ENCODE results near the gene ZNF485. TPM values are rescaled to one million over a fixed set of nuclear protein-coding genes. Genes with fewer than 3 reads are reported as not detected.
A peak's percentile ranks its signal among the peaks of the same experiment; 100 is the strongest.
"Not testable (repeated sequence)": the region's sequence is repeated elsewhere in the genome, so short reads cannot be mapped to it uniquely, and the experiment has no call there.

The ZNF485 gene
- total and polyA plus RNA-seq, 3 experiments from 2014 or later = 5.4 to 7.6 (median 5.5) TPM

GRCh38 chr10:43574906-43575305 is 31.3 kb upstream of the ZNF485 start:
- CTCF ChIA-PET = interaction anchor here (1.4 kb wide), 2 partner anchors 115 to 118 kb away, joined by 3 read pairs; no protein-coding TSS in a partner anchor
- Histone ChIP-seq H3K4me1 (ENCODE audit: insufficient read depth, low read length) (peaks cover 29% of the 10 kb centered on the region), H3K27ac (ENCODE audit: low read depth, low read length) (no peak overlapping the region), H3K36me3 (ENCODE audit: insufficient read depth, low read length) (no peaks in the 10 kb centered on the region), H3K4me3 (ENCODE audit: low read length) (peak overlapping the region; percentile 63), H3K9me3 (ENCODE audit: low read length) (no peaks in the 10 kb centered on the region), H3K27me3 (ENCODE audit: insufficient read depth, low read length, poor library complexity, severe bottlenecking) (no peaks in the 10 kb centered on the region)
- POLR2A ChIA-PET = interaction anchor here (0.8 to 1.7 kb wide), 3 partner anchors 32 to 121 kb away, joined by 3 to 6 read pairs (median 5); partner anchors contain the start of genes ZNF32 and ZNF485
- H3K27ac Mint-ChIP-seq = peak overlapping the region; percentile 86 to 98 (median 90)
- peak overlapping the region; percentile 85 to 94 (median 88) for H3K4me3 Mint-ChIP-seq
- peaks cover 2 to 8% (median 3%) of the 10 kb centered on the region in 3 donors for H3K36me3 Mint-ChIP-seq
- peaks cover 51 to 68% (median 63%) of the 10 kb centered on the region in 3 donors for H3K4me1 Mint-ChIP-seq
- no peaks in the 10 kb centered on the region for H3K27me3 Mint-ChIP-seq
- H3K9me3 Mint-ChIP-seq = peaks cover 0 to 10% (median 0%) of the 10 kb centered on the region in 5 donors
- no peak for DNase-seq

- H3K9me3 ChIP-seq (ENCODE audit: low read length) = no peaks in the 10 kb centered on the region
- Mint-ChIP-seq H3K4me1 (peaks cover 44 to 60% (median 55%) of the 10 kb centered on the region in 3 donors), H3K9me3 (peaks cover 0 to 10% (median 0%) of the 10 kb centered on the region in 5 donors), H3K4me3 (peak overlapping the region; percentile 70 to 88 (median 86)), H3K27me3 (peaks cover 0 to 1% of the 10 kb centered on the region in 2 donors), H3K36me3 (peaks cover 2 to 8% (median 3%) of the 10 kb centered on the region in 3 donors), H3K27ac (peak overlapping the region; percentile 89 to 98 (median 93))
- H3K4me1 ChIP-seq (ENCODE audit: insufficient read depth, low read length) = peaks cover 29% of the 10 kb centered on the region
- H3K27me3 ChIP-seq (ENCODE audit: insufficient read depth, low read length, poor library complexity, severe bottlenecking) = no peaks in the 10 kb centered on the region
- no peak for DNase-seq
- ChIA-PET POLR2A (no interaction called here), CTCF (interaction anchor here (1.0 to 1.4 kb wide), 2 partner anchors 73 to 113 kb away, joined by 3 read pairs; partner anchors contain the start of gene ZNF32)
- no peak overlapping the region for H3K27ac ChIP-seq (ENCODE audit: low read depth, low read length)
- H3K4me3 ChIP-seq (ENCODE audit: low read length) = peak overlapping the region; percentile 38
- H3K36me3 ChIP-seq (ENCODE audit: insufficient read depth, low read length) = no peaks in the 10 kb centered on the region
These were observed 30.2 kb upstream of the ZNF485 start for GRCh38 chr10:43576062-43576461.

GRCh38 chr10:43576580-43576979 is 29.7 kb upstream of the ZNF485 start:
- no peak overlapping the region for H3K4me3 ChIP-seq (ENCODE audit: low read length)
- no peaks in the 10 kb centered on the region for H3K36me3 ChIP-seq (ENCODE audit: insufficient read depth, low read length)
- H3K9me3 ChIP-seq (ENCODE audit: low read length) = no peaks in the 10 kb centered on the region
- Mint-ChIP-seq H3K4me1 (peaks cover 40 to 55% (median 50%) of the 10 kb centered on the region in 3 donors), H3K36me3 (peaks cover 2 to 10% (median 3%) of the 10 kb centered on the region in 3 donors), H3K9me3 (peaks cover 0 to 10% (median 0%) of the 10 kb centered on the region in 5 donors), H3K27ac (peak overlapping the region in 7 of 8 donors; percentile 72 to 98 (median 91)), H3K4me3 (peak overlapping the region; percentile 27 to 88 (median 85)), H3K27me3 (peaks cover 0 to 1% of the 10 kb centered on the region in 2 donors)
- ChIA-PET CTCF (interaction anchor here (1.0 kb wide), 1 partner anchor 72 kb away, joined by 3 read pairs; the partner anchor contains the start of gene ZNF32), POLR2A (no interaction called here)
- no peak overlapping the region for H3K27ac ChIP-seq (ENCODE audit: low read depth, low read length)
- H3K4me1 ChIP-seq (ENCODE audit: insufficient read depth, low read length) = peaks cover 29% of the 10 kb centered on the region
- DNase-seq = no peak
- H3K27me3 ChIP-seq (ENCODE audit: insufficient read depth, low read length, poor library complexity, severe bottlenecking) = no peaks in the 10 kb centered on the region

GRCh38 chr10:43584051-43584450 is 22.2 kb upstream of the ZNF485 start:
- H3K9me3 ChIP-seq (ENCODE audit: low read length) = no peaks in the 10 kb centered on the region
- no peak overlapping the region for H3K27ac Mint-ChIP-seq
- H3K4me3 Mint-ChIP-seq = no peak overlapping the region
- no peaks in the 10 kb centered on the region for H3K9me3 Mint-ChIP-seq
- ChIA-PET CTCF (no interaction called here), POLR2A (no interaction called here)
- no peaks in the 10 kb centered on the region for H3K4me1 ChIP-seq (ENCODE audit: insufficient read depth, low read length)
- no peak overlapping the region for H3K4me3 ChIP-seq (ENCODE audit: low read length)
- peaks cover 0 to 11% (median 0%) of the 10 kb centered on the region in 3 donors for H3K36me3 Mint-ChIP-seq
- peaks cover 0 to 2% (median 0%) of the 10 kb centered on the region in 3 donors for H3K4me1 Mint-ChIP-seq
- DNase-seq = no peak
- no peaks in the 10 kb centered on the region for H3K36me3 ChIP-seq (ENCODE audit: insufficient read depth, low read length)
- no peaks in the 10 kb centered on the region for H3K27me3 ChIP-seq (ENCODE audit: insufficient read depth, low read length, poor library complexity, severe bottlenecking)
- peaks cover 3 to 9% of the 10 kb centered on the region in 2 donors for H3K27me3 Mint-ChIP-seq
- no peak overlapping the region for H3K27ac ChIP-seq (ENCODE audit: low read depth, low read length)

GRCh38 chr10:43585046-43585445 is 21.2 kb upstream of the ZNF485 start:
- Mint-ChIP-seq H3K27ac (no peak overlapping the region), H3K4me3 (no peak overlapping the region), H3K27me3 (peaks cover 3 to 9% of the 10 kb centered on the region in 2 donors), H3K9me3 (peaks cover 0 to 1% (median 0%) of the 10 kb centered on the region in 5 donors), H3K36me3 (peaks cover 0 to 11% (median 0%) of the 10 kb centered on the region in 3 donors), H3K4me1 (peaks cover 0 to 2% (median 0%) of the 10 kb centered on the region in 3 donors)
- Histone ChIP-seq H3K27me3 (ENCODE audit: insufficient read depth, low read length, poor library complexity, severe bottlenecking) (no peaks in the 10 kb centered on the region), H3K36me3 (ENCODE audit: insufficient read depth, low read length) (no peaks in the 10 kb centered on the region), H3K4me1 (ENCODE audit: insufficient read depth, low read length) (no peaks in the 10 kb centered on the region), H3K27ac (ENCODE audit: low read depth, low read length) (no peak overlapping the region), H3K4me3 (ENCODE audit: low read length) (no peak overlapping the region), H3K9me3 (ENCODE audit: low read length) (no peaks in the 10 kb centered on the region)
- DNase-seq = no peak
- POLR2A ChIA-PET = no interaction called here
- CTCF ChIA-PET = interaction anchor here (1.4 kb wide), 1 partner anchor 104 kb away, joined by 3 read pairs; no protein-coding TSS in a partner anchor

- peaks cover 0 to 2% (median 0%) of the 10 kb centered on the region in 3 donors for H3K4me1 Mint-ChIP-seq
- Histone ChIP-seq H3K27ac (ENCODE audit: low read depth, low read length) (no peak overlapping the region), H3K27me3 (ENCODE audit: insufficient read depth, low read length, poor library complexity, severe bottlenecking) (no peaks in the 10 kb centered on the region), H3K36me3 (ENCODE audit: insufficient read depth, low read length) (no peaks in the 10 kb centered on the region), H3K4me3 (ENCODE audit: low read length) (no peak overlapping the region), H3K9me3 (ENCODE audit: low read length) (no peaks in the 10 kb centered on the region), H3K4me1 (ENCODE audit: insufficient read depth, low read length) (no peaks in the 10 kb centered on the region)
- POLR2A ChIA-PET = no interaction called here
- no peak overlapping the region for H3K4me3 Mint-ChIP-seq
- CTCF ChIA-PET = interaction anchor here (1.4 kb wide), 1 partner anchor 103 kb away, joined by 3 read pairs; no protein-coding TSS in a partner anchor
- H3K27ac Mint-ChIP-seq = no peak overlapping the region
- peaks cover 4 to 9% of the 10 kb centered on the region in 2 donors for H3K27me3 Mint-ChIP-seq
- no peak for DNase-seq
- peaks cover 0 to 15% (median 0%) of the 10 kb centered on the region in 3 donors for H3K36me3 Mint-ChIP-seq
- peaks cover 0 to 3% (median 0%) of the 10 kb centered on the region in 5 donors for H3K9me3 Mint-ChIP-seq
These were observed 20.1 kb upstream of the ZNF485 start for GRCh38 chr10:43585981-43586729.

- H3K4me3 Mint-ChIP-seq; DNase-seq; H3K36me3 ChIP-seq (ENCODE audit: insufficient read depth, low read length); H3K4me3 ChIP-seq (ENCODE audit: low read length); H3K9me3 Mint-ChIP-seq; H3K27ac ChIP-seq (ENCODE audit: low read depth, low read length); H3K9me3 ChIP-seq (ENCODE audit: low read length); H3K4me1 ChIP-seq (ENCODE audit: insufficient read depth, low read length); H3K4me1 Mint-ChIP-seq; H3K27me3 Mint-ChIP-seq; H3K27me3 ChIP-seq (ENCODE audit: insufficient read depth, low read length, poor library complexity, severe bottlenecking); POLR2A ChIA-PET: not testable (repeated sequence)
- H3K27ac Mint-ChIP-seq = peak overlapping the region in 1 of 8 donors; percentile 47
- peaks cover 0 to 18% (median 0%) of the 10 kb centered on the region in 3 donors for H3K36me3 Mint-ChIP-seq
- CTCF ChIA-PET = interaction anchor here (1.4 kb wide), 1 partner anchor 103 kb away, joined by 3 read pairs; no protein-coding TSS in a partner anchor
These were observed 19.5 kb upstream of the ZNF485 start for GRCh38 chr10:43586730-43587115.

Measured in CD8-positive, alpha-beta memory T cell (primary cell).